HEK293 (cell line): ENCODE data around the gene PLCXD1.

Experiments used
- EGR2 ChIP-seq: fragments of 450-650 bp; formaldehyde crosslinking; IDR thresholded peaks from 2 replicates; pipeline ENCODE4 v1.5.1; 2016; ENCODE audit warnings: low read depth, missing biosample characterization, missing genetic modification characterization
- INSM2 ChIP-seq: fragments of 450-650 bp; formaldehyde crosslinking; IDR thresholded peaks from 2 replicates; pipeline ENCODE4 v1.5.1; 2016; ENCODE audit warnings: missing biosample characterization, missing genetic modification characterization
- KLF1 ChIP-seq: fragments of 450-650 bp; formaldehyde crosslinking; IDR thresholded peaks from 2 replicates; pipeline ENCODE4 v1.5.1; 2016; ENCODE audit warnings: missing biosample characterization, missing genetic modification characterization
- KLF10 ChIP-seq: fragments of 450-650 bp; IDR thresholded peaks from 2 replicates; pipeline ENCODE4 v1.5.1; 2018; ENCODE audit warnings: missing biosample characterization, mild to moderate bottlenecking, missing genetic modification characterization
- RBAK ChIP-seq: fragments of 450-650 bp; formaldehyde crosslinking; IDR thresholded peaks from 2 replicates; pipeline ENCODE4 v1.5.1; 2016; ENCODE audit warnings: missing biosample characterization, missing genetic modification characterization
- REST ChIP-seq: fragments of 450-650 bp; formaldehyde crosslinking; IDR thresholded peaks from 2 replicates; pipeline ENCODE4 v1.5.1; 2016; ENCODE audit warnings: missing biosample characterization, missing genetic modification characterization
- SCRT2 ChIP-seq: fragments of 450-650 bp; formaldehyde crosslinking; IDR thresholded peaks from 2 replicates; pipeline ENCODE4 v1.5.1; 2016; ENCODE audit warnings: missing biosample characterization, missing genetic modification characterization
- SP2 ChIP-seq: fragments of 450-650 bp; formaldehyde crosslinking; IDR thresholded peaks from 2 replicates; pipeline ENCODE4 v1.5.1; 2016; ENCODE audit warnings: missing biosample characterization, missing genetic modification characterization
- SP3 ChIP-seq: fragments of 450-650 bp; formaldehyde crosslinking; IDR thresholded peaks from 2 replicates; pipeline ENCODE4 v1.5.1; 2016; ENCODE audit warnings: missing biosample characterization, missing genetic modification characterization
- ZBTB26 ChIP-seq: fragments of 450-650 bp; formaldehyde crosslinking; optimal IDR thresholded peaks from 2 replicates; pipeline ENCODE3; 2016; ENCODE audit warnings: missing biosample characterization, mild to moderate bottlenecking, missing genetic modification characterization
- ZNF132 ChIP-seq: fragments of 450-650 bp; formaldehyde crosslinking; IDR thresholded peaks from 2 replicates; pipeline ENCODE4 v1.5.1; 2017; ENCODE audit warnings: missing biosample characterization, missing genetic modification characterization, borderline replicate concordance
- ZNF169 ChIP-seq: fragments of 450-650 bp; formaldehyde crosslinking; IDR thresholded peaks from 2 replicates; pipeline ENCODE4 v1.5.1; 2016; ENCODE audit warnings: missing biosample characterization, missing genetic modification characterization
- ZNF24 ChIP-seq: fragments of 450-650 bp; formaldehyde crosslinking; IDR thresholded peaks from 2 replicates; pipeline ENCODE4 v1.5.1; 2016; ENCODE audit warnings: missing biosample characterization, missing genetic modification characterization
- ZNF292 ChIP-seq: fragments of 450-650 bp; formaldehyde crosslinking; IDR thresholded peaks from 2 replicates; pipeline ENCODE4 v1.5.1; 2016; ENCODE audit warnings: low read depth, missing biosample characterization, missing genetic modification characterization, borderline replicate concordance
- ZNF558 ChIP-seq: fragments of 450-650 bp; formaldehyde crosslinking; IDR thresholded peaks from 2 replicates; pipeline ENCODE4 v1.5.1; 2016; ENCODE audit warnings: missing biosample characterization, missing genetic modification characterization
- ZNF585B ChIP-seq: fragments of 450-650 bp; formaldehyde crosslinking; IDR thresholded peaks from 2 replicates; pipeline ENCODE4 v1.5.1; 2016; ENCODE audit warnings: missing biosample characterization, missing genetic modification characterization
- ZNF596 ChIP-seq: fragments of 450-650 bp; IDR thresholded peaks from 2 replicates; pipeline ENCODE4 v1.5.0; 2018; ENCODE audit warnings: missing biosample characterization, mild to moderate bottlenecking, missing genetic modification characterization, moderate library complexity
- ZNF692 ChIP-seq: fragments of 450-650 bp; formaldehyde crosslinking; IDR thresholded peaks from 2 replicates; pipeline ENCODE4 v1.5.1; 2016; ENCODE audit warnings: missing biosample characterization, missing genetic modification characterization
- ZNF76 ChIP-seq: fragments of 450-650 bp; formaldehyde crosslinking; IDR thresholded peaks from 2 replicates; pipeline ENCODE4; 2016; ENCODE audit warnings: low read depth, missing biosample characterization, missing genetic modification characterization, borderline replicate concordance
- ZNF792 ChIP-seq: fragments of 450-650 bp; formaldehyde crosslinking; IDR thresholded peaks from 2 replicates; pipeline ENCODE4 v1.5.1; 2016; ENCODE audit warnings: missing biosample characterization, missing genetic modification characterization
- ZSCAN5A ChIP-seq: fragments of 450-650 bp; formaldehyde crosslinking; IDR thresholded peaks from 2 replicates; pipeline ENCODE4 v1.5.1; 2016; ENCODE audit warnings: missing biosample characterization, missing genetic modification characterization
- TF ChIP-seq, protein P1 (sequence below): fragments of 450-650 bp; formaldehyde crosslinking; IDR thresholded peaks from 2 replicates; pipeline ENCODE4 v1.5.1; 2017; ENCODE audit warnings: missing biosample characterization, missing genetic modification characterization
- TF ChIP-seq, protein P2 (sequence below): fragments of 450-650 bp; formaldehyde crosslinking; IDR thresholded peaks from 2 replicates; pipeline ENCODE4 v1.5.1; 2016; ENCODE audit warnings: missing biosample characterization, missing genetic modification characterization
- TF ChIP-seq, protein P3 (sequence below): sonication (generic); formaldehyde crosslinking; IDR thresholded peaks from 2 replicates; pipeline ENCODE4 v1.8.1; 2022; ENCODE audit warnings: mild to moderate bottlenecking, moderate library complexity, missing genetic modification reagents

The PLCXD1 gene

DNA sequence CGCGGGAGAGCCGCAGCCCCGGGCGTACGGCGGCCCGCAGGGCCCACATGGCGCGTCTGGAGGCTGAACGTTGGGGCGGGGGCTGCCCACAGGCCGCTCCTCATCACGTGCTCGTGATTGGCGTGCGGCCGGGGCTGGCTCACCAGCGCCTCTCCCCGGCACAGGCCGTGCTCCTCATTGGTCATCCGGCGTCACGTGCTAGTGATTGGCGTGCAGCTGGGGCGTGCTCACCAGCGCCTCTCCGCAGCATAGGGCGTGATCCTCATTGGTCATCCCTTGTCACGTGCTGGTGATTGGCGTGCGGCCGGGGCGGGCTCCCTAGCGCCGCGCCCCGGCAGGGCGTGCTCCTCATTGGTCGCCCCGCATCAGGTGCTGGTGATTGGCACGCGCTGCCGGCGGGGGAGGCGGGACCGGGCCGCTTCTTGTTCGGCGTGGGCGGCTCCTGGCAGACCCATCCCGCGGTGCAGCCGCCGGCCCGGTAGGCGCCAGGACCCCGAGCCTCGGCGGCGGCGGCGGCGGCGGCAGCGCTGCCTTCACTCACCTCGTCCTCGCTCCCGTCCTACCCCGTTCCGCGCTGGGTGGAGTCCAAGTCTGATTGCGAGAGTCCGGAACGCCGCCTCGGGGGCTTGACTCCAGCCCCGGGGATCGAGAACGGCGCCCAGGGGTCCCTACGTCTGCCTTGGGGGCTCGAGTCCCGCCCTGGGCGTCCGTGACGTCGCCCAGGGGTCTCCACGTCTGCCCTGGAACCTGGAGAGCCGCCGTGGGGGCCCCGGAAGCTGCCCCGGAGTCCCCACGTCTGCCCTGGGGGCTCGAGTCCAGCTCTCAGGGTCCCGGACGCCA is 37.8 kb downstream of the PLCXD1 start, which contains the start of gene GTPBP6 (continued):
- TF ChIP-seq ZBTB26 (tag by site-specific recombination) (peak; percentile 62), REST (tag by site-specific recombination) (no peak), EGR2 (tag by site-specific recombination) (peak; percentile 52), SP3 (peak; percentile 87), SCRT2 (tag by site-specific recombination) (no peak), ZNF292 (tag by site-specific recombination) (no peak), SP2 (tag by site-specific recombination) (peak; percentile 99), KLF10 (tag by site-specific recombination) (peak; percentile 97), ZNF24 (no peak), ZNF596 (tag by site-specific recombination) (peak; percentile 21; the same call in 1 of the 2 replicates), ZNF558 (tag by site-specific recombination) (no peak), KLF1 (tag by site-specific recombination) (peak; percentile 74), ZNF169 (tag by site-specific recombination) (no peak), INSM2 (tag by site-specific recombination) (no peak), ZNF76 (peak; percentile 13; the same call in 1 of the 2 replicates), RBAK (tag by site-specific recombination) (no peak), ZNF792 (tag by site-specific recombination) (no peak), ZNF585B (tag by site-specific recombination) (no peak), ZNF692 (tag by site-specific recombination) (no peak), ZSCAN5A (tag by site-specific recombination) (no peak), ZNF132 (tag by site-specific recombination) (no peak)
- TF ChIP-seq, protein P1, sequence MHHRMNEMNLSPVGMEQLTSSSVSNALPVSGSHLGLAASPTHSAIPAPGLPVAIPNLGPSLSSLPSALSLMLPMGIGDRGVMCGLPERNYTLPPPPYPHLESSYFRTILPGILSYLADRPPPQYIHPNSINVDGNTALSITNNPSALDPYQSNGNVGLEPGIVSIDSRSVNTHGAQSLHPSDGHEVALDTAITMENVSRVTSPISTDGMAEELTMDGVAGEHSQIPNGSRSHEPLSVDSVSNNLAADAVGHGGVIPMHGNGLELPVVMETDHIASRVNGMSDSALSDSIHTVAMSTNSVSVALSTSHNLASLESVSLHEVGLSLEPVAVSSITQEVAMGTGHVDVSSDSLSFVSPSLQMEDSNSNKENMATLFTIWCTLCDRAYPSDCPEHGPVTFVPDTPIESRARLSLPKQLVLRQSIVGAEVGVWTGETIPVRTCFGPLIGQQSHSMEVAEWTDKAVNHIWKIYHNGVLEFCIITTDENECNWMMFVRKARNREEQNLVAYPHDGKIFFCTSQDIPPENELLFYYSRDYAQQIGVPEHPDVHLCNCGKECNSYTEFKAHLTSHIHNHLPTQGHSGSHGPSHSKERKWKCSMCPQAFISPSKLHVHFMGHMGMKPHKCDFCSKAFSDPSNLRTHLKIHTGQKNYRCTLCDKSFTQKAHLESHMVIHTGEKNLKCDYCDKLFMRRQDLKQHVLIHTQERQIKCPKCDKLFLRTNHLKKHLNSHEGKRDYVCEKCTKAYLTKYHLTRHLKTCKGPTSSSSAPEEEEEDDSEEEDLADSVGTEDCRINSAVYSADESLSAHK (tag by site-specific recombination), result no peak
- TF ChIP-seq, protein P2, sequence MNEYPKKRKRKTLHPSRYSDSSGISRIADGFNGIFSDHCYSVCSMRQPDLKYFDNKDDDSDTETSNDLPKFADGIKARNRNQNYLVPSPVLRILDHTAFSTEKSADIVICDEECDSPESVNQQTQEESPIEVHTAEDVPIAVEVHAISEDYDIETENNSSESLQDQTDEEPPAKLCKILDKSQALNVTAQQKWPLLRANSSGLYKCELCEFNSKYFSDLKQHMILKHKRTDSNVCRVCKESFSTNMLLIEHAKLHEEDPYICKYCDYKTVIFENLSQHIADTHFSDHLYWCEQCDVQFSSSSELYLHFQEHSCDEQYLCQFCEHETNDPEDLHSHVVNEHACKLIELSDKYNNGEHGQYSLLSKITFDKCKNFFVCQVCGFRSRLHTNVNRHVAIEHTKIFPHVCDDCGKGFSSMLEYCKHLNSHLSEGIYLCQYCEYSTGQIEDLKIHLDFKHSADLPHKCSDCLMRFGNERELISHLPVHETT, result no peak
- TF ChIP-seq, protein P3, sequence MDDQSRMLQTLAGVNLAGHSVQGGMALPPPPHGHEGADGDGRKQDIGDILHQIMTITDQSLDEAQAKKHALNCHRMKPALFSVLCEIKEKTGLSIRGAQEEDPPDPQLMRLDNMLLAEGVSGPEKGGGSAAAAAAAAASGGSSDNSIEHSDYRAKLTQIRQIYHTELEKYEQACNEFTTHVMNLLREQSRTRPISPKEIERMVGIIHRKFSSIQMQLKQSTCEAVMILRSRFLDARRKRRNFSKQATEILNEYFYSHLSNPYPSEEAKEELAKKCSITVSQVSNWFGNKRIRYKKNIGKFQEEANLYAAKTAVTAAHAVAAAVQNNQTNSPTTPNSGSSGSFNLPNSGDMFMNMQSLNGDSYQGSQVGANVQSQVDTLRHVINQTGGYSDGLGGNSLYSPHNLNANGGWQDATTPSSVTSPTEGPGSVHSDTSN (CRISPR knock-in tag), result peak; percentile 100
